Measurements from ENCODE around the gene PPP1CC. TPM values are rescaled to one million over a fixed set of nuclear protein-coding genes. Genes with fewer than 3 reads are reported as not detected.

Gene PPP1CC
- total RNA-seq, 1 experiment from 2014 or later: 213 TPM

DNA sequence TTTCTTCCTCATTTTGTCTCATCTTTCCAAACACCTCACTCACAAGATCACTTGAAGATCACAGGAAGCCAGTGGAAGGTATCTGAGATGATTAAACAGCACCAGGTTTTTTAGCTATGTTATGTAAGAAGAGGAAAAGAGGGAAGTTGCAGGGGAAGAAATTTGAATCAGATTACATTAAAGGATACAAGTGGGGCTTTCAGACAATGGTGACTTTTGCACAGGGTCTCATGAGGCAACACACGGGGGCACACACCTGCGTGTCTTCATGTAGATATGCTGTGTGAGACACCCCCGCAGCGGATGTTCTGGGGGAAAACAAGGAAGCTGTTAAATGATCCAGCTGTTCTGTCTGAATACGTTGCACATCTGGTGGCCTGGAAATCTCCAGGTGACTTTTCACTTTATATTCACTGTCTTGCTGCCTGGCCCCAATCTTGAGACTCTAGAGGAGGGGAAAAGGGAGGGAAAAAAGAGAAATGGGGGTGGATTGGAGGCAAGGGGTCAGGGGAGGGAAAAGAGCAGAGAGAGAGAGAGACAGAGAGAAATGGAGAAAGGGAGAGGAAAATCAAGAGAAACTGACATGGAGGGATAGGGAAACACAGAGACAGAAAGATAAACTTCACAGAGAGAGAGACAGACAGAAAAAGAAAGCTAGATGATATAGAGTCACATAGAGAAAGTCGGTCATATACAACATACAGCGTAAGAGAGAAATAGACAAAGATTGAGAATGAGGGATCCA is 36.3 kb upstream of the PPP1CC start:
- peaks cover 8% of the 10 kb centered on the region for H3K27me3 Mint-ChIP-seq (ENCODE audit: unreplicated experiment)
- TF ChIP-seq, protein P1, sequence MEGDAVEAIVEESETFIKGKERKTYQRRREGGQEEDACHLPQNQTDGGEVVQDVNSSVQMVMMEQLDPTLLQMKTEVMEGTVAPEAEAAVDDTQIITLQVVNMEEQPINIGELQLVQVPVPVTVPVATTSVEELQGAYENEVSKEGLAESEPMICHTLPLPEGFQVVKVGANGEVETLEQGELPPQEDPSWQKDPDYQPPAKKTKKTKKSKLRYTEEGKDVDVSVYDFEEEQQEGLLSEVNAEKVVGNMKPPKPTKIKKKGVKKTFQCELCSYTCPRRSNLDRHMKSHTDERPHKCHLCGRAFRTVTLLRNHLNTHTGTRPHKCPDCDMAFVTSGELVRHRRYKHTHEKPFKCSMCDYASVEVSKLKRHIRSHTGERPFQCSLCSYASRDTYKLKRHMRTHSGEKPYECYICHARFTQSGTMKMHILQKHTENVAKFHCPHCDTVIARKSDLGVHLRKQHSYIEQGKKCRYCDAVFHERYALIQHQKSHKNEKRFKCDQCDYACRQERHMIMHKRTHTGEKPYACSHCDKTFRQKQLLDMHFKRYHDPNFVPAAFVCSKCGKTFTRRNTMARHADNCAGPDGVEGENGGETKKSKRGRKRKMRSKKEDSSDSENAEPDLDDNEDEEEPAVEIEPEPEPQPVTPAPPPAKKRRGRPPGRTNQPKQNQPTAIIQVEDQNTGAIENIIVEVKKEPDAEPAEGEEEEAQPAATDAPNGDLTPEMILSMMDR (IDR thresholded peaks at IDR 0.05; ENCODE audit: unreplicated experiment): no peak
- BruUV-seq (replicated peaks): no TSS peak
- H3K4me3 Mint-ChIP-seq (ENCODE audit: low read depth, unreplicated experiment): no peak overlapping the region
- peaks cover 9% of the 10 kb centered on the region for H3K4me1 Mint-ChIP-seq (ENCODE audit: low read depth, unreplicated experiment)
- H3K36me3 Mint-ChIP-seq (ENCODE audit: insufficient read depth, unreplicated experiment): no peaks in the 10 kb centered on the region
- CTCF ChIA-PET: interaction anchor here (0.6 kb wide), 2 partner anchors 143 to 203 kb away, joined by 4 to 6 read pairs; no protein-coding TSS in a partner anchor
- no peak for DNase-seq
- intact Hi-C loops (cut with micrococcal nuclease; ENCODE audit: unreplicated experiment): no loop called here
- no peak overlapping the region for H3K27ac Mint-ChIP-seq (ENCODE audit: unreplicated experiment)
- no peaks in the 10 kb centered on the region for H3K9me3 Mint-ChIP-seq (ENCODE audit: low read depth, unreplicated experiment)

DNA sequence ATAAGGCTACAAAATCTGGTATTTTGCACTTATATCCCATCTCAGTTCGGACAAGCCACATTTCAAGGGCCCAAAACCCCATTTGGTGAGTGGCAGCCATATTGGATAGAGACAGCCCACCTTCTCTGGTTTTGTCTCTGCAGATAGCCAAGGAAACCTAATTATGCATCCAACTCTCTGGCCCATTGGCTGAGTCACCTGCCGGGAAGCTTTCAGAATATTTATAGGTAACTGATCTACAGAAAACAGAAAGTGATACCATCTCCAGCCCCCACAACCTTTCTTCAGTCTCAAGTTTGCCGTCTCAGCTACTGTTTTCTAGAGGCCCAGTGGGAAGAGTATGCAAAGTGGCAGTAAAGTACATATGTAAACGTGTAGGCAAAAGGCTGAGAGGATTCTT is 33.7 kb upstream of the PPP1CC start:
- no peak overlapping the region for H3K27ac Mint-ChIP-seq (ENCODE audit: unreplicated experiment)
- peaks cover 2% of the 10 kb centered on the region for H3K9me3 Mint-ChIP-seq (ENCODE audit: low read depth, unreplicated experiment)
- peak; percentile 18 for DNase-seq
- CTCF ChIA-PET: interaction anchor here (0.7 to 0.9 kb wide), 3 partner anchors 46 to 1861 kb away, joined by 3 to 7 read pairs (median 3); no protein-coding TSS in a partner anchor
- TF ChIP-seq, protein P1 (IDR thresholded peaks at IDR 0.05; ENCODE audit: unreplicated experiment): no peak
- no peaks in the 10 kb centered on the region for H3K27me3 Mint-ChIP-seq (ENCODE audit: unreplicated experiment)
- intact Hi-C loops (cut with micrococcal nuclease; ENCODE audit: unreplicated experiment): no loop called here
- peaks cover 9% of the 10 kb centered on the region for H3K4me1 Mint-ChIP-seq (ENCODE audit: low read depth, unreplicated experiment)
- no TSS peak for BruUV-seq (replicated peaks)
- H3K4me3 Mint-ChIP-seq (ENCODE audit: low read depth, unreplicated experiment): no peak overlapping the region
- H3K36me3 Mint-ChIP-seq (ENCODE audit: insufficient read depth, unreplicated experiment): no peaks in the 10 kb centered on the region

DNA sequence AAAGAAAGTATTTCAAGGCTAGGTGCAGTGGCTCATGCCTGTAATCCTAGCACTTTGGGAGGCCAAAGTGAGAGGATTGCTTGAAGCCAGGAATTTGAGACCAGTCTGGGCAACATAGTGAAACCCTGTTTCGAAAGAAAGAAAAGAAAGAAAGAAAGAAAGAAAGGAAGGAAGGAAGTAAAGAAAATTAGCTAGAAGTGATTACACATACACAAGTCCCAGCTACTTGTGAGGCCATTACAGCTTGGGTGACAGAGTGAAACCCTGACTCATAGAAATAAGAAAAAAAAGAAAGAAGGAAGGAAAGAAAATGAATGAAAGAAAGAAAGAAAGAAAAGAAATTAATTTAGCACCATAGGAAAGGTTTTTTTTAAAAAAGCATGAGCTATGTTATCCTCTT is 33.3 kb upstream of the PPP1CC start:
- intact Hi-C loops (cut with micrococcal nuclease; ENCODE audit: unreplicated experiment): no loop called here
- no peaks in the 10 kb centered on the region for H3K36me3 Mint-ChIP-seq (ENCODE audit: insufficient read depth, unreplicated experiment)
- TF ChIP-seq, protein P1 (IDR thresholded peaks at IDR 0.05; ENCODE audit: unreplicated experiment): no peak
- no TSS peak for BruUV-seq (replicated peaks)
- H3K4me3 Mint-ChIP-seq (ENCODE audit: low read depth, unreplicated experiment): no peak overlapping the region
- CTCF ChIA-PET: interaction anchor here (0.7 to 0.9 kb wide), 3 partner anchors 46 to 1861 kb away, joined by 3 to 7 read pairs (median 3); no protein-coding TSS in a partner anchor
- H3K27ac Mint-ChIP-seq (ENCODE audit: unreplicated experiment): no peak overlapping the region
- H3K4me1 Mint-ChIP-seq (ENCODE audit: low read depth, unreplicated experiment): peaks cover 9% of the 10 kb centered on the region
- H3K27me3 Mint-ChIP-seq (ENCODE audit: unreplicated experiment): no peaks in the 10 kb centered on the region
- DNase-seq: no peak
- peaks cover 3% of the 10 kb centered on the region for H3K9me3 Mint-ChIP-seq (ENCODE audit: low read depth, unreplicated experiment)

DNA sequence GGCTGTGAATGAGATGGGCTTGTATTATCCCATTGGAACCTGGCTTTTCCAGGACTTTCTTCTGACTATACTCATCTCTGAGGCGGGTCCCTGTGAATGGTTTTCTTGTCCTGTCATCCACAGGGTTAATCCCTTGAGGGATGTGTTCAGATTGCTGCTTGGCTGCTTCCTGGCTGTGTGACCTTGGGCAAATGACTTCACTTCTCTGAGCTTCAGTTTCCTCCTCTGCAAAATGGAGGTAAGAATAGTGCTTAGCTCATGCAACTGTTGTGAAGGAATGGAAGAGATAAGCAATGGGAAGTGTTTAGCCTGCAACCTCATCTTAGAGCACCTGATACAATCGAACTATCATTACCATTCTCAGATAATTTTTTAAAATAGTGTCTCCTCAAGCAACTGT is 32.1 kb upstream of the PPP1CC start:
- no TSS peak for BruUV-seq (replicated peaks)
- CTCF ChIA-PET: interaction anchor here (0.8 kb wide), 1 partner anchor 17 kb away, joined by 11 read pairs; no protein-coding TSS in a partner anchor
- Mint-ChIP-seq H3K27ac (ENCODE audit: unreplicated experiment) (no peak overlapping the region), H3K36me3 (ENCODE audit: insufficient read depth, unreplicated experiment) (no peaks in the 10 kb centered on the region), H3K27me3 (ENCODE audit: unreplicated experiment) (no peaks in the 10 kb centered on the region), H3K4me1 (ENCODE audit: low read depth, unreplicated experiment) (peaks cover 9% of the 10 kb centered on the region), H3K4me3 (ENCODE audit: low read depth, unreplicated experiment) (no peak overlapping the region), H3K9me3 (ENCODE audit: low read depth, unreplicated experiment) (peaks cover 3% of the 10 kb centered on the region)
- TF ChIP-seq, protein P1 (IDR thresholded peaks at IDR 0.05; ENCODE audit: unreplicated experiment): no peak
- no peak for DNase-seq
- intact Hi-C loops (cut with micrococcal nuclease; ENCODE audit: unreplicated experiment): no loop called here

All from Calu3 (cell line).